NCI-H146 (cell line): ENCODE measurements around the gene MTR.
"Not testable (repeated sequence)": the region's sequence is repeated elsewhere in the genome, so short reads cannot be mapped to it uniquely, and the experiment has no call there.

Source experiments
- DNase-seq: peaks from one replicate; lab custom pipeline; 2025; lab: John Stamatoyannopoulos, UW

The MTR gene

GRCh38 chr1:236907205-236907604, 112.1 kb downstream of the MTR start:
- no peak for DNase-seq

GRCh38 chr1:236908669-236909068, 113.6 kb downstream of the MTR start:
- no peak for DNase-seq

- DNase-seq, result not testable (repeated sequence)
These were observed 116.0 kb downstream of the MTR start for GRCh38 chr1:236911047-236911446.

- DNase-seq, result no peak
These were observed 118.4 kb downstream of the MTR start for GRCh38 chr1:236913371-236914037.

- DNase-seq, result no peak
These were observed 119.3 kb downstream of the MTR start for GRCh38 chr1:236914375-236914774.

GRCh38 chr1:236916131-236916800, 121.2 kb downstream of the MTR start:
- DNase-seq, result no peak

- no peak for DNase-seq
These were observed 122.4 kb downstream of the MTR start for GRCh38 chr1:236917448-236917847.

GRCh38 chr1:236920286-236920894, 125.3 kb downstream of the MTR start:
- no peak for DNase-seq

- no peak for DNase-seq
These were observed 126.5 kb downstream of the MTR start for GRCh38 chr1:236921610-236922009.

- no peak for DNase-seq
These were observed 127.1 kb downstream of the MTR start for GRCh38 chr1:236922190-236922589.

- DNase-seq, result no peak
These were observed 130.3 kb downstream of the MTR start for GRCh38 chr1:236925386-236925785.

- no peak for DNase-seq
These were observed 135.4 kb downstream of the MTR start for GRCh38 chr1:236930503-236930902.

GRCh38 chr1:236938760-236939159, 143.7 kb downstream of the MTR start:
- no peak for DNase-seq

- no peak for DNase-seq
These were observed 147.3 kb downstream of the MTR start for GRCh38 chr1:236942431-236942830.

GRCh38 chr1:236944556-236944955, 149.5 kb downstream of the MTR start:
- no peak for DNase-seq

- DNase-seq, result no peak
These were observed 149.9 kb downstream of the MTR start for GRCh38 chr1:236945002-236945401.

- no peak for DNase-seq
These were observed 152.7 kb downstream of the MTR start for GRCh38 chr1:236947794-236948193.

GRCh38 chr1:236948381-236948780, 153.3 kb downstream of the MTR start:
- no peak for DNase-seq

- no peak for DNase-seq
These were observed 153.9 kb downstream of the MTR start for GRCh38 chr1:236948996-236949395.

GRCh38 chr1:236950365-236950764, 155.3 kb downstream of the MTR start:
- DNase-seq, result no peak

- DNase-seq, result no peak
These were observed 156.6 kb downstream of the MTR start for GRCh38 chr1:236951672-236952071.

- no peak for DNase-seq
These were observed 157.3 kb downstream of the MTR start for GRCh38 chr1:236952246-236953003.
